Bone marrow (tissue), 2 donors: ENCODE results near the gene LAMB1.
"Not testable (repeated sequence)": the region's sequence is repeated elsewhere in the genome, so short reads cannot be mapped to it uniquely, and the experiment has no call there.

Experiments
- DNase-seq, 2 donors: peaks; one replicate each; lab custom pipeline; 2025; lab: John Stamatoyannopoulos, UW

The LAMB1 gene

DNA sequence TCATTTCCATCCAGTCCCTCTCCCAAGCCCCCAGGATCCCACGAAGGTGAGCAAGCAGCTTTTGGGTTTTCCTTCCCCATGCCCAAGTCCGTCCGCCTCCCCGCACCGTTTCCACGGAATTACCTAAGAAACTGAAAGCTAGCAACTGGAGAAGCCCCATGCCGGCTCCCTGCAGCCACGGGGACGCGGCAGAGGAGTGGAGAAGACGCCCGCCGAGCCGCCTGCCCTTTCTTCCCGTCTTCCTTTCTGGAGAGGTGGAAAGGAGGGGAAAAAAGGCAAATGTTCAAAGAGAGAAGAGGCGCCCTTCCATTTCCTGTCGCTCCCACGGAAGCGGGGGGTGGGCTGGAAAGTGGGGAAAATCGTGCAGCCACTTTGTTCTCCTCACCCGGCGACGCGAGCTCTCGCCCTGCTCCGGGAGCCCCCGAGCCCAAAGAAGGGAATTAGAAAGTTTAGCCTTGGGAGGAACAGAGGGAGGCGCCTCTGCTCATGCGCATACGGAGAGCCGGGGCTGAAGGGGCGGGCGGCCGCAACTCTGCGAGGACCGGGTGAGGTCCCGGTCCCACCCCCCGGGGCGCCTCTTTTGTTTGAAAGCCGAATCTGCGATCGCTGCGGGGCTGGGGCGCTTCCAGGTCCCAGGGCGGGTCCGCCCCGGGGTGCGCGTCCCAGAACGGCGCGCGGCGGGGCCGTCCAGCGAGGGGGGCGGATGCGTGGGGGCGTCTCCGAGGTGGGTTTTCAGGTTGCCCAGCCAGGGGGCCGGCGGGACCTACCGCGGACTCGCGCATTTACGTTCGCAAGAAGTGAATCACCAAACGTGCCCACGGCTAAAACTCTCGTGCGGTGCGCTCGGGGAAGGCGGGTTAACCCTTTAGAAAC is at the start of gene LAMB1:
LAMB1 (minus strand) TSS at position 436 of the 873 bp plus-strand sequence; CDS start at position 160, 276 bp downstream.
- no peak for DNase-seq

DNA sequence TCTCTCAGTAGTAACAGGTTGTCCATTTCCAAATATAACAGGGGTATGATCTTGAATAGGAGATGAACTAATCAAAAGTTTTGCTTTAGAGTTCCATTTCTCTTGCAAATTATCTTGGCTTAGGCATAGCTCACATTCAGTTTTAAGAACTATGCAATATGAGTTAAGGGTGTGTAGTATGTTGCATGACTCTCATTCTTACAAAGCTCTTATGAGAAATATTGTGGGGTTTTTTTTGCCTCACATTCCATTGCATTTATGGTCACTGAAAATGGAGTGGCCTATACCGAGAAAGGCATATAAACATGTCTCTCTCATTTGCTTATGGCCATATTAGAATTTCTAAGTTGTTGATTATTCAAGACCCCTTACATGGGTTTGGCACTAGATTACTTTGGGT is 48.5 kb upstream of the LAMB1 start:
- DNase-seq, result no peak

GRCh38 chr7:108049962-108050361 is 47.0 kb upstream of the LAMB1 start:
- DNase-seq, result no peak

DNA sequence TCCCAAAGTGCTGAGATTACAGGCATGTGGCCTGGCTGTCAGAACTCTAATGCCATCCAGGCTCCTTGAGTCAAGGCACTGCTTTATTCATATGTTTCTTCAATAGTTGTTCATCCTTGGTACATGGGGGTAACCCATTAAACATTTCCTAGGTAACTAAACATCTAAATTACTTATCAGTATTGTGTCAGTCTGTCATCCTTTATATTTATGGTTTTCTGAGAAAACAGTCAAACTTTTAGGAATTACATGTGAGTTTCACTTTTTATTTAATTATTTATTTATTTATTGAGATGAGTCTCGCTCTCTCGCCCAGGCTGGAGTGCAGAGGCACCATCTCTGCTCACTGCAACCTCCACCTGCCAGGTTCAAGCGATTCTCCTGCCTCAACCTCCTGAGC is 45.5 kb upstream of the LAMB1 start:
- no peak for DNase-seq

DNA sequence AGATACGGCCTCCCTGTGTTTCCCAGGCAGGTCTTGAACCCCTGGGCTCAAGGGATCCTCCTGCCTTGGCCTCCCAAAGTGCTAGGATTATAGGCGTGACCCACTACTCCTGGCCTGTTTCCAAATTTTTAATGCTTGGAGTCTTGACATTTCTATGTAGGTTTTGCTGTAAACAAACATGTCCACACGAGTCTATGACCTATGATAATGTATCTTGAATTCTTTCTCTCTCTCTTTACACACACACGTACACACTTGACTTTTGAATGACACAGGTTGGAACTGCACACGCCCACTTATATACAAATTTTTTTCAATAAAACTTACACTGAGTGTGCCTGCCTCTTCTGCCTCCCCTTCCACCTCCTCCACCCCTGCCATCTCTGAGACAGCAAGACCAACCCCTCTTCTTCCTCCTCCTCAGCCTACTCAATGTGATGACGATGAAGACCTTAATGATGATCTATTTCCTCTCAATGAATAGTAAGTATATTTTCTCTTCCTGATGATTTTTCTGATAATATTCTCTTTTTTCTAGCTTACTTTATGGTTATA is 44.1 kb upstream of the LAMB1 start:
- DNase-seq, result no peak

DNA sequence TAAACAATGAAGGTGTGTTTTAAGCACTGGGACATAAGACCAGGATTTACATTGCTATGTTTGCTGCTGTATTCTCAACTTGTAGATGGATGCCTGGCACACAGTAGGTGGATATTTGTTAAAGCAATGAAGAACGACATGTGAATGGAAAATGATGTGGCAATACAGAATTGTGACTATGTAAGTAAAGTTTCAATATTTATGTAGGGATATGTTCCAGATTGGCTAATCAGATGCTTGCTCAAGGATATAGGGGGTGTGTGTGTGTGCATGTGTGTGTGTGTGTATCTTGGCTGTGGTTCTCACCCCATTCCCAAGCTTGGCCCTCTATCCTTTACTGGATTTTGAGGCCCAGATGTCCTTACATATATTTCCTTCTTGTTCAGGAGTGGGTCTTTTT is 42.7 kb upstream of the LAMB1 start:
- DNase-seq, result no peak

- no peak for DNase-seq
Measured at GRCh38 chr7:108045154-108045553, 42.2 kb upstream of the LAMB1 start.

DNA sequence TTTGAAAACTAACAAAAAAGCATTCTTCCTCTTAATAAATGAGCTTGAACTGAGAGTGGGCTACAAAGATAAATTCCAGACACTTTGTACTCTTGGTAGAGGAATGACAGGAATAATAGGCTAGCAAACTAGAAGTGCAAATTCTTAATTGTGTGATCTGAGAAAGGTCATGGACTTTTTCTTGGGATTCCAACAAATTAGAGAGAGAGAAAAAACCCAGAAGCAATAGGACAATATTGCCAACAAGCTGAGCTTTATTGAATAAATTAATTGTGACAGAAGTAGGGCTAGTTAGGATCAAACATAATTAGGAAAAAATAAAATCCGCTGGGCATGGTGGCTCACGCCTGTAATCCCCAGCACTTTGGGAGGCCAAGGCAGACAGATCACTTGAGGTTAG is 41.4 kb upstream of the LAMB1 start:
- DNase-seq, result no peak

DNA sequence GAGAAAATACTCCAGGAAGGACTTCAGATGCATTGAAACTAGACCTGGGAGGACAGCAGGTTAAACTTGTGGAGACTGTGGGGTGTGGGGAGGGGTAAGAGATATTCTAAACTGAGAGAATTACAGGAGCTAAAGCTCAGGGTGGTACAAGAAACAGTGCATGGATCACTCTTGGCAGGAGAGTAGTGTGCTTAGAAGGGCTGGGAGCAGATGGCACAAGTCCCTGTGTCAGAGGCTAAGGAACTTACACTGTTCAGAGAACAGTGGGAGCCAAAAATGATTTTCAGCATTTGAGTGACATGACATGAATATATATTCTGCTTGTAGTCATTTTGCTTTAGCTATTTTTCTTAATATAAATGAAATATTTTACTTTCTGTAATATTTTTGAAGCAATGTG is 36.0 kb upstream of the LAMB1 start:
- no peak for DNase-seq

- DNase-seq, result no peak
Measured at GRCh38 chr7:108037741-108038140, 34.8 kb upstream of the LAMB1 start.

- DNase-seq, result no peak
Measured at GRCh38 chr7:108037140-108037539, 34.2 kb upstream of the LAMB1 start.

GRCh38 chr7:108034586-108034985 is 31.6 kb upstream of the LAMB1 start:
- no peak for DNase-seq

DNA sequence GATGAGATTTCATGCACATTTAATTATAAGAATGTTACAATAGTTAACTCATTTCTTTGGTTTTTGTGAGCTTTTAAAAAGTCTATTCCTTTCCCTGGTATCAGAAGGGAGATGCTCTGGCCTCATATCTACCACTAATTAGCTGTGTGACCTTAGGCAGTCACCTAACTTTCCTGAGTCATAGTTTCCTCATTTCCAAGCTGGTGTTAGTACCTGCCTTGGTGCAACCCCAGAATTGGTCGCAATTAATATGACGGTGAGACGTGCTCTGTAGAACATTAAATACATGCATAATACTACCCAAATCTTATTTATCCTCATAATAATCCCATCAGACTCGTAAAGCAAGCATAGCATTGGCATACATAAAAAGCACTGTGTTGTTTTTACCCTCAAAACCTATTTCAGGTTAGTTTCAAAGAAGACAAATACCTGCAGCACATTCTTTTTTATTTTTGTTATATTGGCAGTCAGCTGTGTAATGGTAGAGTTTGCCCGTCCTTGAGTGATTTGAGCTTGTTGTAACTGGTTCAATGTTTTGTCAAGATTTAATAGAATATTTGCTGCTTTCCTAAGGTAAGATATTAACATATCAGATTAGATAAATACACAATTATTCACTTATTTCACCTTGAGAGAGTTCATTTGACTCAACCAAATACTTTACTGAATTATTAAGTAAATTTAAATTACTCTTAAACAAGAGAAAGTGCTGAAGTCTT is 31.0 kb upstream of the LAMB1 start:
- no peak for DNase-seq

DNA sequence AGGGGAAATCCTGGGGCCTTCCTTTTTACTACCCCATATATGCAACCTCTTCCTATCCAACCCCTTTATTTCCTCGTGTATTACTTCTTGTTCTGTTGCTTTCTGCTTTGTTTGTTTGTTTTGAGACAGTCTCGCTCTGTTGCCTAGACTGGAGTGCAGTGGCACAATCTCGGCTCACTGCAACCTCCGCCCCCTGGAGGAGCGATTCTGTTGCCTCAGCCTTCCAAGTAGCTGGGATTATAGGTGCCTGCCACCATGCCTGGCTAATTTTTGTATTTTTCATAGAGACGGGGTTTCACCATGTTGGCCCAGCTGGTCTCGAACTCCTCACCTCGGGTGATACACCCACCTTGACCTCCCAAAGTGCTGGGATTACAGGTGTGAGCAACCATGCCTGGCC is 30.3 kb upstream of the LAMB1 start:
- DNase-seq, result not testable (repeated sequence)

DNA sequence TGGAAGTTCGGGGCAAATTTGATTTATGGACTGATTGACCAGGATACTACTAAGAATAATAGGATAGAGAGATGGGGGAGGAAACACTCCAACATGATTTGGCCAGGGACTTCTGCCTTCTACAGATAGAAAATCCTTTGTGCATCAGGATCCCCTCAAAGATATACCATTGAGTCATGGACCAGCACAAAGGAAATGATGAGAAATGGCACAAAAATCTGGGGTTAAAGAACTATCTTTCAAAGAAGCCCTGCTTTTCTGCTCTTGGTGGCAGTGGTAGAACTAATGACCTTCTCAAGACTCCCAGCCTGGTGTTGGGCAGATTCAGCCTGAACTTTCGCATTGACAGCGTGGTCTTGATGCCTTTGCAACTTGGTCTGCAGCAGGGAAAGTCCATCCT is 27.6 kb upstream of the LAMB1 start:
- DNase-seq, result no peak

DNA sequence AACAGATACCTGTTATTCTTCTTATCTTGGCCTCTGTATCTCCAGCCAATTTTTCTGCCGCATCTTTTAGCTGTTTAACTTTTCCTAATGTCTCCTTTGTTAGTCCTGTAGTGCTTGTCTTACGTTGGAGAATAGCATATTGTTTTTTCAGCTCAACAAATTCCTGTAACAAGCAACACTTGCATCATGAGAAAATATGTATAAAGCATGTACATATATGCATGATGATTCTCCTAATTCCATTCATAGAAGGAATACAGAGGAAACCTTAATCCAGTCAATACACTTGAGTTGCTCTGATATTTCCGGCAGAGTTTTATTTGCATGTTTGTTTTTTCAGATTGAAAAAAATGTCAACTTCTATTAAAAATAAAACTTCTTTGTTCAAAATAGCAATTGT is 26.1 kb upstream of the LAMB1 start:
- DNase-seq, result no peak

GRCh38 chr7:108028111-108028510 is 25.1 kb upstream of the LAMB1 start:
- DNase-seq, result no peak

DNA sequence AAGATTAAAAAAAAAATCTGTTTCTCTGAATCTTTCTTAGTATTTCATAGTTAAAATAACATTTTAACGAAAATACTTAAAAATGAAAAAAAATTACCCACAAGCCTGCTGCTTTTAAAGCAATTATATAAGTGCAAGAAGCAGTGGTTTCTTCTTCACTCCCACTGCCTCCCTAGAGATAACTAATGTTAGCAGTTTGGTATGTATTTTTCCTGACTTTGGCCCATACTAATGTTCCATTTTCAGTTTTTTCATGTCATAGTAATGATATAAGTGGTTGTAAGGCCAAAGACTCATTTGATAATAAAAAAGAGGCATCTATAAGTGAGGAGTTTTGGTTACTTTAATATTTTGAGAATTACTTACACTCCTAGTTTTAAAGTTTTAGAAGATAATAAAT is 24.3 kb upstream of the LAMB1 start:
- no peak for DNase-seq

DNA sequence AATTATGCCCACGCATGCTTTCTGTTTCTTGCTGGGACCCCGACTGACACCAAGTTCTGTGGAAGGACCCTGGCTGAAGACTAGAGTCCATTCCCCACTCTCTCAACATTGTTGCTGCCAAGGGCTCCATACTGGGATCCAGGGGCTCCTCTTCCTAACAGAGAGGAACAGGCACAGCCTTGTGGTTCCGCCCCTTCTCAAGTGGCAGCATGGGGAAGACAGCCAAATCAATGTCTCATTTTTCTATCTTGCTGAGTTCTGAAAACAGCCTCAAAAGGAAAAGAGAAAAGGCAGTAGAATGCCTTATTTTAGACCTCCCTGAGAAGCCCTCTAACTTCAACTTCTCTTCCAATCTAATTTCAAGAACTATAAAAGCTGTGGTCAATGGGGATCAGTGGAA is 23.7 kb upstream of the LAMB1 start:
- DNase-seq, result no peak

GRCh38 chr7:108026116-108026515 is 23.2 kb upstream of the LAMB1 start:
- DNase-seq, result no peak

- DNase-seq, result no peak
Measured at GRCh38 chr7:108024538-108024937, 21.6 kb upstream of the LAMB1 start.

- DNase-seq, result no peak
Measured at GRCh38 chr7:108020585-108020984, 17.6 kb upstream of the LAMB1 start.

GRCh38 chr7:108018668-108019067 is 15.7 kb upstream of the LAMB1 start:
- no peak for DNase-seq
